WTC11 (cell line): ENCODE measurements around the gene ZNF646. TPM values are rescaled to one million over a fixed set of nuclear protein-coding genes. Genes with fewer than 3 reads are reported as not detected.

Source experiments
- ATAC-seq: fragments of 200-7000 bp; cut with Tn5 transposase; 2 replicates; pipeline ENCODE4 v1.10.0; 2021; ENCODE audit warnings: mild to moderate bottlenecking, moderate library complexity
- CTCF ChIA-PET: fragments of 300-600 bp; sonication (Branson Sonifier 250); formaldehyde crosslinking; loops from one replicate; lab custom pipeline; 2021; ENCODE audit warnings: antibody characterized with exemption; lab: Charles Lee
- POLR2A ChIA-PET: fragments of 350-600 bp; sonication (Branson Sonifier 250); formaldehyde crosslinking; loops from one replicate; lab custom pipeline; 2021; ENCODE audit warnings: antibody characterized with exemption; lab: Charles Lee
- DNase-seq: peaks from one replicate; pipeline ENCODE4 v3.0.0; 2021; ENCODE audit warnings: low spot score
- H3K27ac Mint-ChIP-seq: 2 replicates; pipeline ENCODE4 v1.8.0; 2021; ENCODE audit warnings: mixed read lengths
- H3K27me3 Mint-ChIP-seq: 2 replicates; pipeline ENCODE4 v1.8.0; 2021; ENCODE audit warnings: low read depth, mild to moderate bottlenecking, moderate library complexity, mixed read lengths
- H3K36me3 Mint-ChIP-seq: 2 replicates; pipeline ENCODE4 v1.8.0; 2021; ENCODE audit warnings: mixed read lengths
- H3K4me1 Mint-ChIP-seq: 2 replicates; pipeline ENCODE4 v1.8.0; 2022; ENCODE audit warnings: mixed read lengths
- H3K4me3 Mint-ChIP-seq: 2 replicates; pipeline ENCODE4 v1.8.0; 2021; ENCODE audit warnings: mild to moderate bottlenecking, moderate library complexity, mixed read lengths
- H3K9me3 Mint-ChIP-seq: 2 replicates; pipeline ENCODE4 v1.8.0; 2021; ENCODE audit warnings: mixed read lengths
- EMX1 ChIP-seq: fragments of 250-450 bp; sonication (Bioruptor Pico); IDR thresholded peaks from 2 replicates; pipeline ENCODE4 v1.8.0; 2021; ENCODE audit warnings: mild to moderate bottlenecking
- ERG ChIP-seq: fragments of 250-450 bp; sonication (Bioruptor Pico); IDR thresholded peaks from 2 replicates; pipeline ENCODE4 v1.8.0; 2021; ENCODE audit warnings: mild to moderate bottlenecking
- ETV6 ChIP-seq: sonication (generic); formaldehyde crosslinking; IDR thresholded peaks from 2 replicates; pipeline ENCODE4 v1.8.1; 2022; ENCODE audit warnings: mild to moderate bottlenecking, missing genetic modification reagents
- GTF2I ChIP-seq: fragments of 250-450 bp; sonication (Bioruptor Pico); conservative IDR thresholded peaks from 2 replicates; pipeline ENCODE4 v1.4.0; 2021; ENCODE audit warnings: mild to moderate bottlenecking
- HMGXB4 ChIP-seq: sonication (generic); formaldehyde crosslinking; IDR thresholded peaks from 2 replicates; pipeline ENCODE4 v1.8.1; 2023; ENCODE audit warnings: mild to moderate bottlenecking, moderate library complexity, missing genetic modification reagents
- MAX ChIP-seq: sonication (generic); formaldehyde crosslinking; IDR thresholded peaks from 2 replicates; pipeline ENCODE4 v1.8.0; 2022; ENCODE audit warnings: mild to moderate bottlenecking, missing genetic modification reagents
- MLX ChIP-seq: sonication (generic); formaldehyde crosslinking; IDR thresholded peaks from 2 replicates; pipeline ENCODE4 v1.8.1; 2023; ENCODE audit warnings: mild to moderate bottlenecking, missing genetic modification reagents, moderate library complexity
- MYBL2 ChIP-seq: sonication (generic); formaldehyde crosslinking; IDR thresholded peaks from 2 replicates; pipeline ENCODE4 v1.8.1; 2023; ENCODE audit warnings: mild to moderate bottlenecking, moderate library complexity, missing genetic modification reagents
- NFATC4 ChIP-seq: fragments of 250-450 bp; sonication (Bioruptor Pico); IDR thresholded peaks from 2 replicates; pipeline ENCODE4 v1.9.0; 2021; ENCODE audit warnings: mild to moderate bottlenecking
- NFE2L1 ChIP-seq: sonication (generic); formaldehyde crosslinking; IDR thresholded peaks from 2 replicates; pipeline ENCODE4 v1.8.1; 2023; ENCODE audit warnings: missing genetic modification reagents
- OVOL2 ChIP-seq: fragments of 250-450 bp; sonication (Bioruptor Pico); IDR thresholded peaks from 2 replicates; pipeline ENCODE4 v1.9.0; 2021; ENCODE audit warnings: mild to moderate bottlenecking, borderline replicate concordance
- PREB ChIP-seq: sonication (generic); formaldehyde crosslinking; IDR thresholded peaks from 2 replicates; pipeline ENCODE4 v1.8.1; 2022; ENCODE audit warnings: mild to moderate bottlenecking, missing genetic modification reagents, moderate library complexity, borderline replicate concordance
- RELA ChIP-seq: sonication (generic); formaldehyde crosslinking; IDR thresholded peaks from 2 replicates; pipeline ENCODE4 v1.8.1; 2022; ENCODE audit warnings: missing genetic modification reagents, mild to moderate bottlenecking, borderline replicate concordance
- SP1 ChIP-seq: sonication (generic); formaldehyde crosslinking; conservative IDR thresholded peaks from 2 replicates; pipeline ENCODE4 v1.8.1; 2022; ENCODE audit warnings: missing genetic modification reagents
- ZBTB21 ChIP-seq: sonication (generic); formaldehyde crosslinking; IDR thresholded peaks from 2 replicates; pipeline ENCODE4 v1.8.1; 2023; ENCODE audit warnings: mild to moderate bottlenecking, missing genetic modification reagents, borderline replicate concordance
- ZNF232 ChIP-seq: sonication (generic); formaldehyde crosslinking; IDR thresholded peaks from 2 replicates; pipeline ENCODE4 v1.8.0; 2022; ENCODE audit warnings: mild to moderate bottlenecking, missing genetic modification reagents
- ZNF532 ChIP-seq: fragments of 250-450 bp; sonication (Bioruptor Pico); IDR thresholded peaks from 2 replicates; pipeline ENCODE4 v1.9.0; 2021; ENCODE audit warnings: mild to moderate bottlenecking, borderline replicate concordance
- ZSCAN18 ChIP-seq: fragments of 250-450 bp; sonication (Bioruptor Pico); IDR thresholded peaks from 2 replicates; pipeline ENCODE4 v2.1.2; 2022; ENCODE audit warnings: mild to moderate bottlenecking, moderate library complexity
- total RNA-seq: library from RNA; stranded (reverse); gene quantifications from 3 replicates; pipeline ENCODE4 v1.2.3, GENCODE V29; 2021

Gene ZNF646
- total RNA-seq, 1 experiment from 2014 or later = 29.3 TPM

GRCh38 chr16:31043352-31043751 lies 30.9 kb upstream of the ZNF646 start:
- peaks cover 5% of the 10 kb centered on the region; the same call in 1 of the 2 replicates for H3K4me1 Mint-ChIP-seq
- no peaks in the 10 kb centered on the region for H3K9me3 Mint-ChIP-seq
- TF ChIP-seq PREB (CRISPR knock-in tag) (no peak), ZBTB21 (CRISPR knock-in tag) (no peak), GTF2I (CRISPR knock-in tag) (no peak), ZNF232 (no peak), ZNF532 (CRISPR knock-in tag) (no peak), ETV6 (CRISPR knock-in tag) (no peak), MAX (no peak), EMX1 (CRISPR knock-in tag) (no peak), MLX (CRISPR knock-in tag) (no peak), MYBL2 (CRISPR knock-in tag) (no peak), HMGXB4 (no peak), ZSCAN18 (CRISPR knock-in tag) (no peak), SP1 (no peak), OVOL2 (no peak), NFE2L1 (no peak), RELA (no peak), NFATC4 (CRISPR knock-in tag) (no peak), ERG (CRISPR knock-in tag) (no peak)
- DNase-seq (no peak), ATAC-seq (no peak)
- peaks cover 5% of the 10 kb centered on the region; the same call in 1 of the 2 replicates for H3K27me3 Mint-ChIP-seq
- no peak overlapping the region for H3K27ac Mint-ChIP-seq
- ChIA-PET CTCF (interaction anchor here (1.3 to 3.0 kb wide), 5 partner anchors 18 to 99 kb away, joined by 6 to 83 read pairs (median 11); partner anchors contain the start of genes HSD3B7, ZNF646 and ZNF668), POLR2A (interaction anchor here (0.5 kb wide), 1 partner anchor 402 kb away, joined by 3 read pairs; no protein-coding TSS in a partner anchor)
- no peak overlapping the region for H3K4me3 Mint-ChIP-seq
- no peaks in the 10 kb centered on the region for H3K36me3 Mint-ChIP-seq
